HL-60 (cell line): Measurements from ENCODE around the gene PARVB.

Experiments used
- DNase-seq, 2 experiments: peaks; one replicate each; pipeline ENCODE4 v3.0.0-alpha.2; 2010 to 2020; ENCODE audit warnings: low read depth in 1 of 2, low spot score in 1 of 2
- H3K27ac ChIP-seq: fragments of 250-450 bp; sonication (Bioruptor Pico); replicated peaks from 2 replicates; pipeline ENCODE4 v1.5.1; 2020; ENCODE audit warnings: mild to moderate bottlenecking, moderate library complexity
- H3K27me3 ChIP-seq: fragments of 250-450 bp; sonication (Bioruptor Pico); 2 replicates; pipeline ENCODE4 v1.5.1; 2021; ENCODE audit warnings: mild to moderate bottlenecking, moderate library complexity; ENCODE audit not compliant: insufficient read depth, poor library complexity, severe bottlenecking
- H3K4me3 ChIP-seq: replicated peaks from 2 replicates; pipeline ENCODE4 v1.5.1; 2011; ENCODE audit warnings: mild to moderate bottlenecking, control low read depth, low read length; ENCODE audit not compliant: insufficient read depth
- CTCF ChIP-seq: IDR thresholded peaks from one replicate; pipeline ENCODE4 v1.5.1; 2011; ENCODE audit warnings: low read length, control low read depth, inconsistent platforms; ENCODE audit not compliant: insufficient read depth
- GABPA ChIP-seq: IDR thresholded peaks from 2 replicates; pipeline ENCODE4 v1.6.1; 2012; ENCODE audit warnings: low read depth
- POLR2AphosphoS5 ChIP-seq: IDR thresholded peaks from 2 replicates; pipeline ENCODE4 v1.6.1; 2012; ENCODE audit warnings: low read depth
- REST ChIP-seq: IDR thresholded peaks from 2 replicates; pipeline ENCODE4 v1.6.1; 2012; ENCODE audit warnings: low read depth; ENCODE audit not compliant: insufficient replicate concordance
- SPI1 ChIP-seq: IDR thresholded peaks from 2 replicates; pipeline ENCODE4 v1.6.1; 2012; ENCODE audit warnings: low read depth, mild to moderate bottlenecking, borderline replicate concordance

Gene PARVB

GRCh38 chr22:44090571-44090905 is 66.4 kb downstream of the PARVB start:
- H3K27me3 ChIP-seq: no peaks in the 10 kb centered on the region
- H3K4me3 ChIP-seq: no peak overlapping the region
- DNase-seq: no peak
- TF ChIP-seq GABPA: no peak
- TF ChIP-seq SPI1: no peak
- no peak for TF ChIP-seq REST
- TF ChIP-seq POLR2AphosphoS5: no peak
- no peak overlapping the region for H3K27ac ChIP-seq

GRCh38 chr22:44091021-44091721 is 67.1 kb downstream of the PARVB start:
- H3K27me3 ChIP-seq: no peaks in the 10 kb centered on the region
- H3K27ac ChIP-seq: no peak overlapping the region
- no peak for TF ChIP-seq GABPA
- no peak for TF ChIP-seq REST
- TF ChIP-seq POLR2AphosphoS5: no peak
- TF ChIP-seq CTCF: no peak
- TF ChIP-seq SPI1: no peak
- no peak overlapping the region for H3K4me3 ChIP-seq
- peak in 1 of 2 experiments; percentile 7 for DNase-seq

- Histone ChIP-seq H3K4me3 (no peak overlapping the region), H3K27ac (no peak overlapping the region), H3K27me3 (no peaks in the 10 kb centered on the region)
- no peak for DNase-seq
- TF ChIP-seq GABPA (no peak), POLR2AphosphoS5 (no peak), SPI1 (no peak), CTCF (no peak), REST (no peak)
Measured at GRCh38 chr22:44091751-44092150, 67.6 kb downstream of the PARVB start.
